Limb (tissue), 2 donors: ENCODE measurements around the gene FOXA3.
"Not testable (repeated sequence)": the region's sequence is repeated elsewhere in the genome, so short reads cannot be mapped to it uniquely, and the experiment has no call there.

ENCODE experiments used
- DNase-seq, 2 donors: peaks; one replicate each; pipeline ENCODE4 v3.0.0-alpha.2; 2016; ENCODE audit errors: extremely low spot score in 2 of 2

Gene FOXA3

DNA sequence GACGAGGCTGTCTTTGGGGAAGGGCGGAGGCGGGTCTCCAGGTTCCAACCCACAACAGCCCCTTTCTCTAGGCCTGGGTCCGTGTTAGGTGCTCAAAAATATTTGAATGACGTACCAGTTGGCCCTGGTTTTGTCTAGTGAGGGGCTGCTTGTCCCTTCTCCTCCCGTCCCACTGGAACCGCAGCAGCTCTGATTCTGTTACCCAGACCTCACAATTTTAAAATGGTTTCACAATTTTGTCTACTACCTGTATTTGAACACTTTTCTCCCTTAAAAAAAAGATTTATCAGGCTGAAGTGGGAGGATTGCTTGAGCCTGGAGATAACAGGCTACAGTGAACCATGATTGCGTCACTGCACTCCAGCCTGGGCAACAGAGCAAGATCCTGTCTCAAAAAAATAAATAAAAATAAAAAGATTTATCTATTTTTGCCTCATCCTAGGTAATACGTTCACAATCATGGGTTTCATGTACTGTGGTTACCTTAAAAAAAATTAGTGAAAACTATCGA is 23.1 kb downstream of the FOXA3 start:
- DNase-seq: no peak

- DNase-seq: no peak
Observed at GRCh38 chr19:45889210-45889885, 25.2 kb downstream of the FOXA3 start.

GRCh38 chr19:45890877-45891276 is 26.8 kb downstream of the FOXA3 start:
- DNase-seq: no peak

DNA sequence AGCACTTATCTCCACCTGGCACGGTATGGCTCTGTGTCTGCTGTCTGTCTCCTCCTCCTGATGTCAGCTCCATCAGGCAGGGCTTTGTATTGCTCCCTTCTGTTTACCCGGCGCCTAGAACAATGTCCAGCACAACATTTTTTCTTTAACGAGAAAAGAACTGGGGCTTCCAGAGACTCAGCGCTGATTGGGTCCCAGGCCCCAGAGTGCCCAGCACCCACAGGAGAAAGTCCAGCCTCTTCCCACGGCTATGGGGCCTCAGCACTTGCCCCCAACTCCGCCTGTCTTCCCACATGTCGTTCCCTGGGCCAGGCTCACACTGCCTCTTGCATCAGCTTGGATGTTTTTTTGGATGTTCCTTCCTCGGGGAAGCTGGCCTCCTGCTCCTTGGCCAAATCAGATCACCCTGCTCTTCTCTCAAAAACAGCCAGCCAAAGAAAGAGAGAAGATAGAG is 31.4 kb downstream of the FOXA3 start:
- no peak for DNase-seq

DNA sequence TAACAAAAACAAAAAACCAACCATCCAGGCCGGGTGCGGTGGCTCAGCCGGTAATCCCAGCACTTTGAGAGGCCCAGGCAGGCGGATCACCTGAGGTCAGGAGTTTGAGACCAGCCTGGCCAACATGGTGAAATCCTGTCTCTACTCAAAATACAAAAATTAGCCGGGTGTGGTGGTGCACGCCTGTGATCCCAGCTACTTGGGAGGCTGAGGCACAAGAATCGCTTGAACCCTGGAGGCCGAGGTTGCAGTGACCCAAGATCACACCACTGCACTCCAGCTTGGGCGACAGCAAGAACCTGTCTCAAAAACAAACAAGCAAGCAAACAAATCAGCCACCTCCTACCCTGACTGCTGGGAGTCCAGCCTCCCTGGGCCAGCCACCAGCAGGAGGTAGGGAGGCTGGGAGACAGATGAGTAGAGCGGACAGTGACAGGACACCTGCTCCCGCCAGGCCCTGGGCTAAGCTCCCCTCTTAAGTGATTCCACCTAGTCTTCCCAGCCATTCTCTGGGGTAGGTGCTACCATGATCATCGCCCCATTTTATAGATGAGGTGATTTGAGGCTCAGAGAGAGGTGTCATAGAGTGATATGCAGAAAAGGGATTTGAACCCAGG is 32.0 kb downstream of the FOXA3 start:
- DNase-seq: not testable (repeated sequence)

DNA sequence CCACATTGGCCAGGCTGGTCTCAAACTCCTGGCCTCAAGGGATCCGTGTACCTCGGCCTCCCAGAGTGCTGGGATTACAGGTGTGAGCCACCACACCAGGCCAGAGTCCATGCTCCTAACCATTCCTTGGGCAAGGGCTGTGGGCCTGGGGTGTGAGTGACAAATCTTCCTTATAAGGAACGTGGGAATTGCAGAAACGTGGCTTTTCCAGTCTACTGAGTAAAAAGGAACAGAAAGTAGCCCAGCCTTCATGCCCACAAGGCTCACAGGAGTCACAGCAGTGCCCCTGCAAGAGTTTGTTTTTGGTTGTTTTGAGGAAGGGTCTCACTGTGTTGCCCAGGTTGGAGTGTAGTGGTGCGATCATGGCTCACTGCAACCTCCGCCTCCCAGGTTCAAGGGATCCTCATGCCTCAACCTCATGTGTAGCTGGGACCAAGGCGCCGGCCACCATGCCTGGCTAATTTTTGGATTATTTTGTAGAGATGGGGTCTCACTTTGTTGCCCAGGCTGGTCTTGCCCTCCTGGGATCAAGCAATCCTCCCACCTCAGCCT is 33.2 kb downstream of the FOXA3 start:
- no peak for DNase-seq

GRCh38 chr19:45899253-45899652 is 35.1 kb downstream of the FOXA3 start:
- DNase-seq: no peak

DNA sequence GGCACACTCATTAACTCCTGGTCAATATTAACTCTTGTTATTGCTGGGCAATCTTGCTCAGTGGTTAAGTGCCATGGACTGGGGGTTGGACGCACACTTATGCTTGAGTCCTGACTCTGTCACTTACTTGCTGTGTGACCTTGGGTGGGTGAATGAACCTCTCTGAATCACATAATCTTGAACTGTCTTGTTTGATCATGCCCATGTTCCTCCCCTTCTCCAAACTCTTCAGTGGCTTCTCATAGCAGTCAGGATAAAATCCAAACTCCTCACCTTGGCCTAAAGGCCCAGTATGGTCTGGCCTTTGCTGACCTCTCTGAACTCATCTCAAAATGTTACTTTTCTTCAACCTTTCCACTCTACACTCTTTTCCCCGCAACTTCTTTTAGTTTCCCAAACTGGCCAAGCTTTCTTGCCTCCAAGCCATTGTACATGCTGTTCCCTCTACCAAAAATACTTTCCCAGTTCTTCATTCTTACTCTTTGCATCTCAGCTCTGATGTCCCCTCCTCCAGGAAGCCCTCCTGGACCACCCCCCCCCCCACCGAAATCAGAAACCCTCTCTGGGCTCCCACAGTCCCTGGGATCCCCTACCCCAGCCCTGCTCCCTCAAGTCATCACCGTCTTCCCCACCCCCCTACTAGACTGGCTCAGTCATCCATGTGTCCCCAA is 35.9 kb downstream of the FOXA3 start:
- DNase-seq: no peak

DNA sequence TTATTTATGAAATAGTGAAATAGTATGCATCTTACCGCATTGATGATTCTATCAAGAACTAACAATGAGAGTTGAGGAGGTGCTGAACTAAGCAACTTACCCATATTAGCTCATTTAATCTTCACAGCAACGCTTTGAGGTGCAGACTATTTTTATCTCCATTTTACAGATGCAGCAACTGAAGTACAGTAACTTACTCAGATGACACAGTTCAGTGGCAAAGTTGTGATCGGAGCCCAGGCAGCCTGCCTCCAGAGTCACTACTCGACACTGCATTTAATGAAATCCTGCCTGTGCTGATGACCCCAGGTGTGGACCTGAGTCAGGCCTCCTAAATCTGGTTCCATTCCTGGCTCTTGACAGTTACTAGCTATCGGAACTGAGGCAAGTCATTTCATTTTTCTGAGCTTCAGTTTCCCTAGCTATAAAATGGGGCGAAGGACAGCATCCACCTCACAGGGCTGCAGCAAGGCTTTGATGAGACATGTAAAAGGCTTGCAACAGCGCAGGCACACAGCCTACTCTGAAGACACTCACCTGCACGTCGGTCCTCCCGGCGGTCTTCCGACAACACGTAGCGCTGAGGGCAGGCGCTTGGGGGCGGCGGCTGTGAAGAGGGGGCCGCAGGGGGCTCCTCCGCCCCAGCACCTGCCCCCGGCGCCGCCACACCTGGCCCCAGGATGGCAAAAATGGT is 36.8 kb downstream of the FOXA3 start:
- DNase-seq: no peak

DNA sequence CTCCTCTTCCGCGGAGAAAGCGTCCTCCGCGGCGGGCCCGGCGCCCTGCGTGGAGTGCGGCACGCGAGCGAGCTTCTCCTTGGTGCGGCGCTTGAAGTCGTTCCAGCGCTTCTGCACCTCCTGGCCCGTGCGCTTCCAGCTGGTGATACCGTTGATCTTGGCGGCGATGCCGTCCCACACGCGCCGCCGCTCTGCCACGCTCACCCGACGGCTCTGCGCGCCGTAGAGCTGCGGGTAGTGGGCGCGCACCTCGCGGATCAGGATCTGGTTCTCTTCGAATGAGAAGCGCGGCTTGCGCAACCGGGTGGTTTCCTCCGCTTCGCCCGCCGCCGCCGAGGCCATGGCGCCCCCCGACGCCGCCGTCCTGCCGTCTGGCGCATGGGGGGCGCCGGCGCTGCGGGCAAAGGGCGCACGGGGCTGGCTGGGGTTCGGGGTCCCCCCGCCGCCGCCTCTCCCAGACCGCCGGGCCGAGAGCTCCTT is 37.3 kb downstream of the FOXA3 start:
- DNase-seq: peak in 1 of 2 donors; percentile 56

- peak in 1 of 2 donors; percentile 42 for DNase-seq
Observed at GRCh38 chr19:45901912-45902650, 38.0 kb downstream of the FOXA3 start, which contains the start of gene MYPOP. TSS of gene MYPOP (minus strand) at chr19:45902613. CDS start at chr19:45901773, 840 bp downstream.

GRCh38 chr19:45902651-45903625 is 38.8 kb downstream of the FOXA3 start:
- DNase-seq: peak; percentile 98 to 100

GRCh38 chr19:45905011-45905410 is 40.9 kb downstream of the FOXA3 start:
- DNase-seq: no peak

GRCh38 chr19:45906221-45906620 is 42.1 kb downstream of the FOXA3 start:
- no peak for DNase-seq

- DNase-seq: no peak
Observed at GRCh38 chr19:45908956-45909355, 44.8 kb downstream of the FOXA3 start.

- no peak for DNase-seq
Observed at GRCh38 chr19:45911291-45911690, 47.2 kb downstream of the FOXA3 start.

DNA sequence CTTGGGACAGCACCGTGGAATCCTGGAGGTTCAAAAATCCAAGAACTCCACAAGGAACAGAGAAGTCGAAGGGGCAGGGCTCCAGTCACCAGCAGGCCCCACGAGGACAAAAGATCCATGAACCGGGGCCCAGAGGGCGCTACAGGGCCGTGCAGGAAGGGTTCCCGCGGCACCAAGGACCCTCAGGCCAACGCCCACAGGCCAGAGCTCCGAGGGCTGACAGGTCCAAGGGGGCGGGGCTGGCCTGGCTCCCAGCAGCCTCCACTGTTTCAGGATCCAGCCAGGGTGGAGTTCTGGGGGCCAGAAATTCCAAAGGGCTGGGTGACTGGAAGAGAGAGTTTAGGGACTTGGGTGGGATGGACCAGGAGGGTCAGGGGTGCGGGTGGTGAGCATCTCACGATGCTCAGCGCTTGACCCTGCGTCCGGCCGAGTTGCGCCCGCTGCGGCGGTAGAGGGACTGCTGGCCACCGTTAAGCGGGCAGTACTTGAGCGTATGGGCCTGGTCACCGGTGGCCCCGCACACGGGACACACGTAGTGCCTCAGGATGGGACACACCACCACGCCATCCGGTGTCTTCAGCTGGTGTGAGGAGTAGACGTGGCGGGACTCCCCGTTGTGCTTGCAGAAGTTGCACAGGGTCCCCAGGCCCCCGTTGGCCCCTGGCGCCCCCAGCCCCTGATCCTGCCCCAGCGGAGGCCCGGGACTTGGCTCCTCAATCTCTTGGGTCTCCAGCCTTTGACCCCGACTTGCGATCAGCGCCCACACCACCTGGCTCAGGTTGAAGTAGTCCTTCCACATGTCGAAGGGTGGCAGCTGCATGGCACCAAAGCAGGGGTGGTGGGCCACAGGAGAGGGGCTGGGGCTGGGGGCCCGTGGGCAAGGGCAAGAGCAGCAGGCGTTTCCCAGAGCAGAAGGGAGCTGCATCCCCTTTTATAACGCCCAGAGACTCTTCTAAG is 50.0 kb downstream of the FOXA3 start, which contains the start of gene NANOS2:
NANOS2 (minus strand) TSS at position 905 of the 957 bp plus-strand sequence; CDS start at position 820, 85 bp downstream.
- no peak for DNase-seq
